ENCODE results near the gene CASZ1. TPM values are rescaled to one million over a fixed set of nuclear protein-coding genes. Genes with fewer than 3 reads are reported as not detected.
A peak's percentile ranks its signal among the peaks of the same experiment; 100 is the strongest.

CASZ1 gene, protein sequence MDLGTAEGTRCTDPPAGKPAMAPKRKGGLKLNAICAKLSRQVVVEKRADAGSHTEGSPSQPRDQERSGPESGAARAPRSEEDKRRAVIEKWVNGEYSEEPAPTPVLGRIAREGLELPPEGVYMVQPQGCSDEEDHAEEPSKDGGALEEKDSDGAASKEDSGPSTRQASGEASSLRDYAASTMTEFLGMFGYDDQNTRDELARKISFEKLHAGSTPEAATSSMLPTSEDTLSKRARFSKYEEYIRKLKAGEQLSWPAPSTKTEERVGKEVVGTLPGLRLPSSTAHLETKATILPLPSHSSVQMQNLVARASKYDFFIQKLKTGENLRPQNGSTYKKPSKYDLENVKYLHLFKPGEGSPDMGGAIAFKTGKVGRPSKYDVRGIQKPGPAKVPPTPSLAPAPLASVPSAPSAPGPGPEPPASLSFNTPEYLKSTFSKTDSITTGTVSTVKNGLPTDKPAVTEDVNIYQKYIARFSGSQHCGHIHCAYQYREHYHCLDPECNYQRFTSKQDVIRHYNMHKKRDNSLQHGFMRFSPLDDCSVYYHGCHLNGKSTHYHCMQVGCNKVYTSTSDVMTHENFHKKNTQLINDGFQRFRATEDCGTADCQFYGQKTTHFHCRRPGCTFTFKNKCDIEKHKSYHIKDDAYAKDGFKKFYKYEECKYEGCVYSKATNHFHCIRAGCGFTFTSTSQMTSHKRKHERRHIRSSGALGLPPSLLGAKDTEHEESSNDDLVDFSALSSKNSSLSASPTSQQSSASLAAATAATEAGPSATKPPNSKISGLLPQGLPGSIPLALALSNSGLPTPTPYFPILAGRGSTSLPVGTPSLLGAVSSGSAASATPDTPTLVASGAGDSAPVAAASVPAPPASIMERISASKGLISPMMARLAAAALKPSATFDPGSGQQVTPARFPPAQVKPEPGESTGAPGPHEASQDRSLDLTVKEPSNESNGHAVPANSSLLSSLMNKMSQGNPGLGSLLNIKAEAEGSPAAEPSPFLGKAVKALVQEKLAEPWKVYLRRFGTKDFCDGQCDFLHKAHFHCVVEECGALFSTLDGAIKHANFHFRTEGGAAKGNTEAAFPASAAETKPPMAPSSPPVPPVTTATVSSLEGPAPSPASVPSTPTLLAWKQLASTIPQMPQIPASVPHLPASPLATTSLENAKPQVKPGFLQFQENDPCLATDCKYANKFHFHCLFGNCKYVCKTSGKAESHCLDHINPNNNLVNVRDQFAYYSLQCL (N-terminal part only)
- 10 to 100 TPM; 18.4 to 21.5 TPM for total RNA-seq
- long read RNA-seq, donor 1, partial matches to known transcripts, result 8 of 23 reads
- long read RNA-seq, donor 1, other reads (novel, unspliced or antisense), result 14 of 23 reads
- long read RNA-seq, donor 2, partial matches to known transcripts, result 5 of 13 reads
- long read RNA-seq, donor 2, other reads (novel, unspliced or antisense), result 8 of 13 reads

DNA sequence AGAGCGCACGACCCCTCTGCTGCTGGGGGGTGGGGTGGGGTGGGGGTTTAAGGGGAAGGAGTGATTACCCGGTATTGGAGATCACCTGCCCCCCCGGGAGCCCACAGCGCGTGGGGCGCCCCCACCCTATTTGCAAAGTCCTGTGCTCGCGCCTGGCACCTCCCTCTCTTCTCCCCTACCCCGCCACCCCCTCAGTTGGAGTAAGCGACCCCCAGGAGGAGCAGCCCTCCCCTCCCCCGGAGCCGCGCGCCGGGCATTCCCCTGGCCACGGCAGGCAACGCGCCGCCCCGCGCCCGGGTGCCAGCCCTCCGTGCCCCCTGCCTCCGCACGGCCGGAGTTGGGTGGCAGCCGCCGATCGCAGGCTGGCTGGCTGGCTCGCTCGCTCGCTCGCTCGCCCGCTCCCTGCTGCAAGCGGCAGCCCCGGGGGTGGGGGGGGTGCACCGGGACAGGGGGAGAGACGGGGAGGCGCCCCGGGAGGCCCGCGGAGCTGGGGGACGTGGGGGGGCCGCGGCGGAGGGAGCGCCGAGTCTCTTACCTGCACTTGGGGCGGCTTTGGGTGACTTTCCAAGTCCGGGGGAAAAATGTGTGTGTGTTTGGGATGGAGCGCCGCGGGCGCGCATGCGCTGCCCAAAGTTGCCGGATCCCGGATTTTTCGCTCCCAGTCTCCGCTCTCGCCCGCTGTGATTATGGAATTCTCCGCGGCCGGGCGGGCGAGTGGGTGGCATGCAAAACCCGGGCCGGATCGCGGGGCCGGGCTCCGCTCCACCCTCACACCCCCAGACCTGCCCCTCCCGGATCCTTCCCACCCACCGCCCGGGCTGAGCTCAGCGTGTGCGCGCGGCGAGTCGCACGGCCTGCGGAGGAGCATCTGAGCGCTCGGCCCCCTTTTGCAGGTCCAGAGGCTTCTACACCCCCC is at the start of gene CASZ1:
TSS of gene CASZ1 (minus strand) at position 618 of the 916 bp plus-strand sequence. CDS start 102,757 bp downstream, outside the sequence.
- intact Hi-C loops (cut with DNase I), result loop anchor here in 1 of 2 donors (10.0 kb wide), 1 partner anchor 281 kb away; no protein-coding TSS in a partner anchor
- DNase-seq (ENCODE audit: low spot score), result peak; percentile 86

DNA sequence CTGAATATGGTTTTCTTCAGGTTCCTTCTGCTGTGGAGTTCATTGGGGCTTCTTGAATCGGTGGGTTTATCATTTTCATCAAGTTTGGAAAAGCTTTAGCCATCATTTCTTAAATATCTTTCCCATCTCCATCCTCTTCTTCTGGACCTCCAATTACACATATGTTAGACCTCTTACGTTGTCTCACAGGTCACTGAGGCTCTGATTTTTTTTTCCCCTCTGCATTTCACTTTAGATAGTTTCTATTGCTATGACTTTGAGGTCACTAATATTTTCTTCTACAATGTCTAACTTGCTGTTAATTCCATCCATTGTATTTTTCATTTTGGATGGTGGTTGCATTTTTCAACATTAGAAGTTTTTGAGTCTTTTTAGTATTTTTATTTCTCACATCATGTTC is 47.3 kb upstream of the CASZ1 start:
- intact Hi-C loops (cut with DNase I), result no loop called here
- DNase-seq (ENCODE audit: low spot score), result no peak

DNA sequence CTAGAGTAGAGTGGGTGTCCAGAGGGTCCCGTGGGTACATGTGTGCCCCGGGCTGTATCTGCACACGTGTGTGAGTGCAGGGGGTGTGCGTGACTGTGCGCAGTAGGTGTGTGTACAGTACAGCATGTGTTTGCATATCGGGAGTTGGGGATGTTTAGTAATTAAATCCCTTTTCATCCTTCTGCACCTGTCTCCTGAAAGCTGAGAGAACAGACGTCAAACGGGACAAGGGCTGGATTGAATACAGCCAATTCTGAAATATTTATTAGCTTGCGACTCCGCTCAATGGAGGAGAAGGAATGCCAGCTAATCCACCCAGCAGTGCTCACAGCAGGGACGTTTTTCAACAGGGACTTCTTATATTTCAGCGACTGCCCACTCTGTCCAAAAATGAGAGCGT is 44.7 kb upstream of the CASZ1 start:
- intact Hi-C loops (cut with DNase I), result no loop called here

DNA sequence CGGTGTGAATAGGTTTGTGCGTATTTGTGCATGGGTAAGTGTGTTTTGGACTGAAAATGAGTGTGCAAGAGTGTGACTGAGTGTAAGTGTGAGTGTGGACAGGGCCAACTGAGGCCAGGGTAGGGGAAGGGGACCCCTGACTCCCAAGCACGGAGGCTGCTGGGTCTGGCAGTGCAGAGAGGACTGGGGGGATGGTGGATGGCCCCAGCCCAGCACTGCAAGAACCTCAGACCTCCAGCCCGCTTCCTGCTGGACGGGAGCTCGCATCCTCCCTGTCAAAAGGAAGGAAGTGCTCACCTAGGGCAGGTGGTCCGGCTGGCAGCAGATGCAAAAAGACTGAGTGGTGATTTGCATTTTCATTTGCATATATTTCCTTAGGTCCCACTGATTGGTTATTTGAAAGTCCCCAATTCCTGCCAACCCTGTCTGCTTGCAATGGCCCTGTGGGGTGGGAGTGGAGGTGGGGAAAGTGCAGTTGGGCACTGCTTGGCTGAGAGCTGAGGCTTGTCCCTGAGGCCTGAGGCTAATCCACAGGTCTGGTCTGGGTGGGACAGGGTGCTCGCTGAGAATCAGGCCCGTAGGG is 42.8 kb upstream of the CASZ1 start:
- DNase-seq (ENCODE audit: low spot score), result no peak
- intact Hi-C loops (cut with DNase I), result no loop called here

More for the DNA sequence above, 44.7 kb upstream of the CASZ1 start:
- DNase-seq (ENCODE audit: low spot score), result no peak

DNA sequence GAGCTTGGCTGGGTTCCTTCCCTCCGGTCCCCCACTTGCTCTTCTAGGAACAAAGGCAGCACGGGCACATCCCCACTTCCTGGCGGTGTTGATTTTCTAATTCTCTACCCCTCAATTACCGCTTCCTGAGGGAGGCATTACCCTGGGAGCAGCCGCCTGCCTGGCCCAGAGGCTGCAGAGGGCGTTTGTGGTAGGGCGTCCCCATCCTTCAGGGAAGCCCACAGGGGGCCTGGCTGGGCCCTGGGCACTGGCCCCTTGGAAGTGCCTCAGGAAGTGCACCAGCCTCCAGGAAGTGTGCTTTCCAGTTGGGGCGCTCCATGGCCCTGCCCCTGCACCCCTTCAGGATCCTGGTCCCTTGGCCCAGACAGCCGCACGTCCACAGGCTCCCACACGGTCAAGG is 42.1 kb upstream of the CASZ1 start:
- intact Hi-C loops (cut with DNase I), result no loop called here
- DNase-seq (ENCODE audit: low spot score), result no peak

DNA sequence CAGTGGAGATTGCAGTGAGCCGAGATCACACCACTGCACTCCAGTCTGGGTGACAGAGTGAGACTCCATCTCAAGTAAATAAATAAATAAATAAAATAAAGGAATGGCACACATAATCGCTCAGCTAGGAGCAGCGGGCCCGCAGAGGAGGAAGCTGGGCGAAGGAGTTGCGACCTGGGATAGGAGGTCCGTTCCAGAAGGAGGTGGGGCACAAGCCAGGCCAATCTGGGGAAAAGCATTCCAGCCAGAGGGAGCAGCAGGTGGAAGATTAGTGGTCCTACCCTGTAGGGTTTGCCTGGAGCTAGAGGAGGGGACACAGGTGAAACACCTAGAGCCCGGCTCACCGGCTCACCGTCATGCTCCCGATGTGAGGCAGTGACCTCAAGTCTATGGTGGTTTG is 40.3 kb upstream of the CASZ1 start:
- intact Hi-C loops (cut with DNase I), result no loop called here
- no peak for DNase-seq (ENCODE audit: low spot score)

DNA sequence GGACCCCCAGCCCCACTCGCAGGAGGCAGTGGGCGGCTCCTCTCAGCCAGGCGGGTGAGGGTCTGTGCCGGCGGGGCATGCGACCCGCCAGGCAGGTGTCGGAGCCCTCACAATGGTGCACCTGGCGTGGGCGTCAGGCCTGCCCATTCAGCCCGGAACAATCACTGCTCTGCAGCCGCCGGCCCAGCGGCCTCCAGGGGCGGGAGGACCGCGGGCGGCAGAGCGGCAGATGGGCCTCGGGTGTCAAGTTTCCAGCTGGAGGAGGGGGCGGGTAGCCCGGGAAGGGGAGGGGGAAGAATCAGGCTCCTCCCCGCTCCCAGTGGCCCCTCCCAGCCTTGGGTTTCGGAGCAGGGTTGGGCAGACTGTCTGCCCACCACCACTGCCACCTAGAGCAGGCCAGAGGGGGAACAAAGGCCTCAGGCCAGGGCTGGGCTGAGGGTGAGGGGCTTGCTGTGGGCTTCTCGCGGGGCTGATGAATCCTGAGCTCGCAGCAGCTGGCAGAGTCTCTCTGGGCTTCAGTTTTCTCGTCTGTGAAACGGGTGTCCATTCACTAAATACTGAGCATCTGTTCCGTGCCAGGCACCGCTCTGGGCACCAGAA is 39.5 kb upstream of the CASZ1 start:
- intact Hi-C loops (cut with DNase I), result no loop called here
- no peak for DNase-seq (ENCODE audit: low spot score)

DNA sequence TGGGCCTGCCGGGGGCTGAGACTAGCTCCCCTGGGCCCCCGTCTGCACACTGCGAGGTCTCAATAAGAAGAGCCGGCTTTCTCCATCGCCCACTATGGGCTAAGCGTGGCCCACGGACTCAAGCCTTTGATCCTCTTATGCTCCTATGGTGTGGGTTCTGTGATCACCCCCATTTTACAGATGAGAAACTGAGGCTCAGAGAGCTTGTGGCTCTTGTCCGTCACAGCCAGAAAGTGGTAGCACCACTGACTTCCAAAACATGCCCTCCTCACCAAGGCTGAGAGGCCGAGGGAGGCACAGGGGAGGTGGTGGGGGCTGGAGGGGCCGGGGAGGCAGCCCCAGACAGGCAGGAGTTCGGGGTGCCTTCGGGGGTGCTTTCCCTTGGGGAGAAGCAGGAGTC is 39.0 kb upstream of the CASZ1 start:
- DNase-seq (ENCODE audit: low spot score), result no peak
- intact Hi-C loops (cut with DNase I), result no loop called here

DNA sequence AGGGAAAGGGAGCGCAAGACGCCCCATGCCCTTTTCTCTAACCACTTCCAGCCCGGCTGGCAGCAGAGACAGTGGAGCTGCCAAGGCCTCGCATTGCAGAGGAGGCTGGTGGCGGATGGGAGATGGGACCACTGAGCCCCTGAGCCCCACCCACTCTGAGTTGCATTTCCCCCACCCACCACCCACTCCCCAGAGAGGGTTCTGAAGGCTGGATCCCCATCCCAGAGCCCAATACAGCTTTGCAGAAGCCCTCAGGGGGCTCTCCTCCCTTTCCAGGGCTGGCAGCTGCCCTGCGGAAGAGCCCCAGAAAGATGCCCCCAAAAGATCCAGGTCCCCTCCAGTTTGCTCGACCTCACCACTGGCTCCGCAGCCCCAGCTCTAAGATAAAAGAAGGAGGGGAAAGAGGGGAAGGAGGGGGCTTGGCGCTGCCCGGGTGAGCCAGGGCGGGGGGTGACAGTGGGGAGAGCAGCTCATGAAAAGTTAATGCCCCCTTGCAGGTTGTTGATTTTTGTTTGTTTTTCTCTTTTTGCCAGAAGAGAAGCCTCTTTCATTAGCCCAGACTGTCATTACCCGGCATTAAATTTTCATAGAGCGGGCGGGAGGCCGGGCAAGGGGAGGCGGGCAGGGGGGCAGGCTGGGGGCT is 38.4 kb upstream of the CASZ1 start:
- no peak for DNase-seq (ENCODE audit: low spot score)
- intact Hi-C loops (cut with DNase I), result no loop called here

DNA sequence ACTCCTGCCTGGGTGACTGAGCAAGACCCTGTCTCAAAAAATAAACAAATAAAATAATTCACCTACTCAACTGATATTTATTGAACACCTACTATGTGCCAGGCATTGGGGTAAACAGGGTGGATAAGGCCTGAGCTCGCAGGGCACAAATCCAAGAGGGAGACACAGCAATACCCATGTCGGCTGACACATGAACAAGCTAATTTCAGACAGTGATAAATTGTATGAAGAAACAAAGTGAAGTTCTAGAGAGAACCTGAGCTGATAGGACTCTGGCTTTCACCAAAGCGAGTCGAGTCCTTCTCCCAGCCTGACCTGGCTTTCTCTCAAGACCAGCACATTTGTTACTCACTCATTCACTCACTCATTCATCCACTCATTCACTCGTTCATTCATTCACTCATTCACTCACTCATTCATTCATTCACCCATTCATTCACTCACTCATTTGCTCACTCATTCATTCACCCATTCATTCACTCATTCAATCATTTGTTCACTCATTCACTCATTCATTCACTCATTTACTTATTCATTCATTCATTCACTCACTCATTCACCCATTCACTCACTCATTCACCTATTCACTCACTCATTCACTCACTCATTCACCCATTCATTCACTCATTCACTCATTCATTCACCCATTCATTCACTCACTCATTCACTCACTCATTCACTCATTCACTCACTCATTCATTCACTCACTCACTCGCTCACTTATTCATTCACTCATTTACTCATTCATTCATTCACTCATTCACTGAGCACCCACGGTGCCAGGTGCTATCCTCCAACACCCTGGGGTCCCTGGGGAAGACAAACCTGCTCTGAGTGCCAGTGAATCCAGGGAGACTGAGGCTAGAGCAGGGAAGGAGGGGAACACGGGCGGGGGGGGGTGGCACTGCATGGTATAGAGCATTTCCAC is 37.4 kb upstream of the CASZ1 start:
- no peak for DNase-seq (ENCODE audit: low spot score)
- intact Hi-C loops (cut with DNase I), result no loop called here

DNA sequence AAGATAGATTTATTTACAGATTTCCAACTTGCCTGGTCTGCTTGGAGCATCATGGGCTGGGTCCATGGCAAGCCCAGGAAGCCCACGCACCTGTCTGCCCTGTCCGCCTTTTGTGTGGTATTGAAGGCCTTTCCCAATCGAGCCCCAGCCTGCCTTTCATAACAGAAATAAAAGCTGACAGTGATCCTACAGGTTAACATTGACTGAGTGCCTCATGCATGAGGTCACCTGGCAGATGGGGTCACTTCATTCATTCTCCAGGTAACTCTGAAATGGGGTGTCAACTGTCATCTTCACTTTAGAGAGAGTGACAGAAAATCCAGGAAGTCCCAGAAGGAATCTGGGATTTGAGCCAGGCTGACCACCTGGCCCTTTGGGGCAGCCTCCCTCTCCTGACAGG is 36.3 kb upstream of the CASZ1 start:
- intact Hi-C loops (cut with DNase I), result no loop called here
- no peak for DNase-seq (ENCODE audit: low spot score)

DNA sequence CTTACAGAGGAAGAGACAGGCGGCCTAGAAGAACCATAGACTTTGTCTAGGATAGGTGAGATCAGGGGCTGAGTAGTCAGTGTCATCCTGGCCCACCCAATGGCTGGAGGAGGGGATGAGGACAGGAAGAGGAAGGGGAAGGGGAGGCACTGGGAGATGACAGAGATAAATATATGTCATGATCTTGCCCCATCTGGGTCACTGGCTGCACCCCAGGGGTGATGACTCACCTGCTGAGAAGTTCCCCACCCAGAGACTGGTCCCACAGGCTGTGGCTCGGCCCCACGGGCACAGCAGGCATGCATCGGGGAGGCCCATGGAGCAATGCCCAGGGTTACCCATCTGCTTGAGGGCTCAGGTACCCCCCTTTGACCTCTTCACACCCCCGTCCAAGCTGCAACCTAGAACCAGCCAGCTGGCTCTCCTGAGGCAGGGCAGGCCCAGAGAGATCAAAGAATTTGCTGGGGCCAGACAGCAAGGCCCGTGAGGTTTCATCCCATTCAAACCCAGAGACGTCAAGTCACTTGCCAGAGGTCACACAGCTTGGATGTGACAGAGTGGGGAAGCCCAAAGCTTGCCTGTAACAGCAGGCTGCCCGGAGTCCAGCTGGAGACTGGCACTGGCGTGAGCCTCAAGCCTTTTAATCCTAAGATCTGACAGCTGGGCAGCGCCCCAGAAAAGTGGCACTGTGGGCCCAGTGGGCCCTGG is 34.7 kb upstream of the CASZ1 start:
- intact Hi-C loops (cut with DNase I), result no loop called here
- DNase-seq (ENCODE audit: low spot score), result no peak

DNA sequence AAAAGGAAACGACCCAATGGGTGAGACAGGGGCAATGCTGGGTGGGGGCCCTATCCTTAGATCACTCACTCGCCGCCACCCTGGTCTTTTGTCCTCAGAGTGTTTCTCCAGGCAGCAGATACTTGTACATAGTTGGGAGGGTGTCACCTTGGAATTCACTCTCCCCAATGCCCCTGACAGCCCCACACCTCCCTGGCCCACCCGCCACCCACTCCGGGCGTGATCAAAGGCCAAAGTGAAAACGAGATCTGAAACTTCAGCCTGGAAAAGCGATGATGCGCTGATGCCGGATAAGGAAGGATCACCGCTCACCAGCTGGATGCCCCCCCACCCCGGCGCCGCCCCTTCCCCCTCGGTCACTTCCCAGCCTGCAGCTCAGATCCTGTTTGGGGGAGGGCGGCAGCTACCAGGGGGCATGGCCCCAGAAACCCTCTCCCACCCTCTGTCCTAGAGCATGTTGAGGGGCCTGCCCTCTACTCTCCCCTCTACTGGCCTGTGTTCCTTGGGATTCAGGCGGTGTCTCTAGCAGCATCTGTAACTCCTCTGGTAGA is 33.6 kb upstream of the CASZ1 start:
- DNase-seq (ENCODE audit: low spot score), result no peak
- intact Hi-C loops (cut with DNase I), result no loop called here

DNA sequence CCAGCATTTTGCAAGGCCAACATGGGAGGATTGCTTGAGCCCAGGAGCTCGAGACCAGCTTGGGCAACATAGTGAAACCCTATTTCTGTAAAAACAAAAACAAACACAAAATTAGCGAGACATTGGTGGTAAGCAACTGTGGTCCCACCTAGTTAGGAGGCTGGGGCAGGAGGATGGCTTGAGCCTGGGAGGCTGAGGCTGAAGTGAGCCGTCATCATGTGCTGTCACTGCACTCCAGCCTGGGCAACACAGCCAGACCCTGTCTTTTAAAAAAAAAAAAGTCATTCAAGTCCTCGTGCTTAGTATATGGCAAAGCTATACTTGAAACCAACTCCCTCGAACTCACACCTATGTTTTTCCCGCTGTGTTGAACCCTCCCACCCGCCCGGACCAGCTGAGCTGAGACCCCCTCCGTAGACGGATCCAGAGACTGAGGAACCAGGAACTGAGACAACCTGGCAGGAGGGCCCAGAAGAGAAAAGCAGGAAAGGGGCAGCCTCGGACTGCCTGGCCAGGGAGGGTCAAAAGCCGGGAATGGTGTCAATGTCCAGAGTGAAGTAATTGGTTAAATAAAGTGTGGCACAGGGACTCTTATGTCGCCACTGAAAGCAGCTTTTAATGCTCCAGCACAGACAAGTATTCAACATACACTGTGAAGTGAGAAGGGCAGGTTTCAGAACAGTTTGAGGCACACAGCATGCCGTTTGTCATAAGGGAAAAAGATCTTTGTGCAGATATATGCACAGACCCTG is 32.8 kb upstream of the CASZ1 start:
- DNase-seq (ENCODE audit: low spot score), result no peak
- intact Hi-C loops (cut with DNase I), result no loop called here

Measured in posterior vena cava (tissue), 2 donors.